SK-N-SH treated with all-trans-retinoic acid at 6 μM for 48 hours (cell line): ENCODE measurements around the gene KCTD3.

Source experiments
- CREB5 ChIP-seq: fragments of 250-450 bp; sonication (Bioruptor Pico); IDR thresholded peaks from 2 replicates; pipeline ENCODE4 v1.5.1; 2020; ENCODE audit warnings: low read depth, mild to moderate bottlenecking, moderate library complexity
- PATZ1 ChIP-seq: fragments of 250-450 bp; sonication (Bioruptor Pico); IDR thresholded peaks from 2 replicates; pipeline ENCODE4 v1.8.0; 2020; ENCODE audit warnings: mild to moderate bottlenecking, moderate library complexity, borderline replicate concordance
- PPARA ChIP-seq: fragments of 250-450 bp; sonication (Bioruptor Pico); IDR thresholded peaks from 2 replicates; pipeline ENCODE4 v1.5.0; 2020; ENCODE audit warnings: mild to moderate bottlenecking, borderline replicate concordance
- SNAI2 ChIP-seq: fragments of 250-450 bp; sonication (Bioruptor Pico); IDR thresholded peaks from 2 replicates; pipeline ENCODE4 v1.5.0; 2020; ENCODE audit warnings: mild to moderate bottlenecking, moderate library complexity
- TCF4 ChIP-seq: fragments of 250-450 bp; sonication (Bioruptor Pico); IDR thresholded peaks from 2 replicates; pipeline ENCODE4 v1.8.0; 2021; ENCODE audit warnings: mild to moderate bottlenecking, moderate library complexity, borderline replicate concordance
- ZNF565 ChIP-seq: fragments of 450-650 bp; formaldehyde crosslinking; conservative IDR thresholded peaks from 2 replicates; pipeline ENCODE4 v1.5.0; 2020; ENCODE audit warnings: low read depth, mild to moderate bottlenecking, moderate library complexity
- ZNF8 ChIP-seq: fragments of 450-650 bp; formaldehyde crosslinking; IDR thresholded peaks from 2 replicates; pipeline ENCODE4 v1.5.0; 2020; ENCODE audit warnings: mild to moderate bottlenecking, moderate library complexity

GRCh38 chr1:215547011-215547410 is 20.1 kb upstream of the KCTD3 start:
- TF ChIP-seq CREB5 (CRISPR knock-in tag) (no peak), ZNF565 (CRISPR knock-in tag) (no peak), SNAI2 (CRISPR knock-in tag) (no peak), PATZ1 (CRISPR knock-in tag) (no peak), TCF4 (no peak), PPARA (CRISPR knock-in tag) (no peak), ZNF8 (CRISPR knock-in tag) (no peak)
